ENCODE data around the gene ATG101.

The ATG101 gene

DNA sequence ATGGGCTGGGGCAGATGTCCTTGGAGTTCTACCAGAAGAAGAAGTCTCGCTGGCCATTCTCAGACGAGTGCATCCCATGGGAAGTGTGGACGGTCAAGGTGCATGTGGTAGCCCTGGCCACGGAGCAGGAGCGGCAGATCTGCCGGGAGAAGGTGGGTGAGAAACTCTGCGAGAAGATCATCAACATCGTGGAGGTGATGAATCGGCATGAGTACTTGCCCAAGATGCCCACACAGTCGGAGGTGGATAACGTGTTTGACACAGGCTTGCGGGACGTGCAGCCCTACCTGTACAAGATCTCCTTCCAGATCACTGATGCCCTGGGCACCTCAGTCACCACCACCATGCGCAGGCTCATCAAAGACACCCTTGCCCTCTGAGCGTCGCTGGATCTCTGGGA, 7.0 kb downstream of the ATG101 start:
- DNase-seq (ENCODE audit: low read depth) = no peak
- no peak overlapping the region for H3K4me3 ChIP-seq (replicated peaks; ENCODE audit: low read depth, low read length)
- TF ChIP-seq, protein P1, sequence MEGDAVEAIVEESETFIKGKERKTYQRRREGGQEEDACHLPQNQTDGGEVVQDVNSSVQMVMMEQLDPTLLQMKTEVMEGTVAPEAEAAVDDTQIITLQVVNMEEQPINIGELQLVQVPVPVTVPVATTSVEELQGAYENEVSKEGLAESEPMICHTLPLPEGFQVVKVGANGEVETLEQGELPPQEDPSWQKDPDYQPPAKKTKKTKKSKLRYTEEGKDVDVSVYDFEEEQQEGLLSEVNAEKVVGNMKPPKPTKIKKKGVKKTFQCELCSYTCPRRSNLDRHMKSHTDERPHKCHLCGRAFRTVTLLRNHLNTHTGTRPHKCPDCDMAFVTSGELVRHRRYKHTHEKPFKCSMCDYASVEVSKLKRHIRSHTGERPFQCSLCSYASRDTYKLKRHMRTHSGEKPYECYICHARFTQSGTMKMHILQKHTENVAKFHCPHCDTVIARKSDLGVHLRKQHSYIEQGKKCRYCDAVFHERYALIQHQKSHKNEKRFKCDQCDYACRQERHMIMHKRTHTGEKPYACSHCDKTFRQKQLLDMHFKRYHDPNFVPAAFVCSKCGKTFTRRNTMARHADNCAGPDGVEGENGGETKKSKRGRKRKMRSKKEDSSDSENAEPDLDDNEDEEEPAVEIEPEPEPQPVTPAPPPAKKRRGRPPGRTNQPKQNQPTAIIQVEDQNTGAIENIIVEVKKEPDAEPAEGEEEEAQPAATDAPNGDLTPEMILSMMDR (IDR thresholded peaks at IDR 0.05; ENCODE audit: low read length, missing control alignments) = no peak

DNA sequence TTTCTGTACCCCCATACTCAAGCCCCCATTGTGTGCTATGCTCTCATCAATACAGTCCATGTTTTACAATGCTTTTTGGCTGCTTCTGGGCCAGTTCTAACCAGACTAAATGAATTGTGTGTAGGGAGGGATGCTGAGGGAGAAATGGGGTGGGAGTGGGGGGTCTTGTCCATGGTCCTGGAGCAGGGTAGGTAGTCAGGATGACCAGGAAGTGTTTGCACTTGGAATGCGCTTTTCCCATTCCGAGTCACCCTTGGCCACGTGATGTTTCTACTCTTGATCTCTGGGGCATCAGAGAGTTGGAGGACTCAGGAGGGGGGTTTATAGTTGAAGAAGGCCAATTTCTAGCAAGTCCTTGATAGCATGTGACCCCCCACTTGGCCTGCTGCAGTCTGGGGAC, 8.5 kb downstream of the ATG101 start:
- TF ChIP-seq, protein P1 (IDR thresholded peaks at IDR 0.05; ENCODE audit: low read length, missing control alignments) = no peak
- DNase-seq (ENCODE audit: low read depth) = no peak
- H3K4me3 ChIP-seq (replicated peaks; ENCODE audit: low read depth, low read length) = no peak overlapping the region

DNA sequence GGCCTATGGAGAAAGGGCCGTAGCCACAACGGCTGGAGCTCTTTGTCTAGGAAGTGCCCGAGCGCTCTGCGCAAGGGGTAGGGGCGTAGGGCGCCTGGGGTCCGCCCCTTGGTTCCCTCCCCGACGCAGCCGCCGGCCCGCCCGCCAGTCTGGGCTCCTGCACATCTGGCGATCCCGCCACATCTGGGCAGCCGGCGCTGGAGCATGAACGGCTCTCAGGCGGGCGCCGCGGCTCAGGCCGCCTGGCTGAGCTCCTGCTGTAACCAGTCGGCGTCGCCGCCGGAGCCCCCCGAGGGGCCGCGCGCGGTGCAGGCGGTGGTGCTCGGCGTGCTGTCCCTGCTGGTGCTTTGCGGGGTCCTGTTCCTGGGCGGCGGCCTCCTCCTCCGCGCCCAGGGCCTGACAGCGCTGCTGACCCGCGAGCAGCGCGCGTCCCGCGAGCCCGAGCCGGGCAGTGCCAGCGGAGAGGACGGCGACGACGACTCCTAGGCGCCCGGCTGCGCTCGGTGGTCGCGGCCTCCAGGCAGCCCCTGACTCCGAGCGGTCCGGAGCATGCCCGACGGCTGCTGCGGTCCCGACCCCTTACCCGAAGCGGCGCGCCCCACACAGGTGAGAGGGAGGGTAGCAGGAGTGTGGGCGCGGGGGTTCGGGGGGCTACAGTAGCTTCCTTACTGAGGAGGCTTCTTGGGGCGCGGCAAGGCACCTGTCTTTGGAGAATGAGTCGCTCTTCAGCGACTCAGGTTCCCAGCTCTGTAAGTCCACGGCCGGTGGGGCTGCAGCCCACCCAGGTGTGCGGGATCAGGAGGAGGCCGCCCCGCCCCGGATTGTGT, 10.0 kb downstream of the ATG101 start, which contains the start of gene SMIM41:
Gene SMIM41 (plus strand): TSS at position 129 of the 827 bp plus-strand sequence. CDS start 76 bp downstream, at position 205.
- H3K4me3 ChIP-seq (replicated peaks; ENCODE audit: low read depth, low read length) = no peak within 1 kb of the TSS
- DNase-seq (ENCODE audit: low read depth) = no peak
- TF ChIP-seq, protein P1 (IDR thresholded peaks at IDR 0.05; ENCODE audit: low read length, missing control alignments) = no peak

DNA sequence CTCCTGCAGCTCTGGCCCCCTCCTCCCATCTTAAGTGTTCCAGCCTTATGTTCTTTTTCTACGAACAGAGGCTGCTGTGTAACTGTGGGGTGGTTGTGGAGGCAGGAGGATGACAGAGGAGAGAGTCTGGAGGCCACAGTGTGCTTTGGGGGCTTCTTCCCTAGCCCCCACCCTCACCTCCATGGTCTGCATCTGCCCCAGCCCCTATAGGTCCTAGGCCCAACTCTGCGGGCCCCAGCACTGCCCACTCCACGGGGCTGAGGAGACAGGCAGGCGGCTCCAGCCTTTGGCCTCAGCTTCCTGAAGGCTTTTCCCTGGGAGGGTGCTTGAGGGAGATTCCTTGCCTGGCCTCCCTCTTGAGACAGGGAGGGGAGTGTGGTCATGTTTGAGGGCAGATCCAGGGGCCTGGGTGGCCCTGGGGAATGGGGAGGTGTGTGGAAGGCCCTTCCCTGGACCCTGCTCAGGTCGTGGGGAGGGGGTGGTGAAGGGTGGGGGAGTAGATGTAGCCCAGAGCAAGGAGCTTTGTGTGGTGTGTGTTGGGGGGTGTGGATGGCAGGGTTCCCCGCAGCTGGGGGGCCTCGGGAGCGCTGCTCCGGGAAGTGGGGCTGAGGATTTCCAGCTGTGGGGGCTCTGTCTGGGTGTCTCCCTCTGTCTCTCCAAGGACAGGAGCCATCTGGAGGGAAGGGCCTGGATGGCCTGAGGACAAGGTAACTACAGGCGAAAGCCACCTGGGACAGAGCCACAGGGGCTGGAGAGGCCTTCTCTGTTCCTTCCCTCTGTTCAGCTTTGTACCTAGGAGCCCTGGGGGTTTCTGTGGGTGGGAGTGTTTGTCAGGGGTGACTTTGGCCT, 10.8 kb downstream of the ATG101 start:
- DNase-seq (ENCODE audit: low read depth) = no peak
- TF ChIP-seq, protein P1 (IDR thresholded peaks at IDR 0.05; ENCODE audit: low read length, missing control alignments) = no peak
- no peak overlapping the region for H3K4me3 ChIP-seq (replicated peaks; ENCODE audit: low read depth, low read length)

DNA sequence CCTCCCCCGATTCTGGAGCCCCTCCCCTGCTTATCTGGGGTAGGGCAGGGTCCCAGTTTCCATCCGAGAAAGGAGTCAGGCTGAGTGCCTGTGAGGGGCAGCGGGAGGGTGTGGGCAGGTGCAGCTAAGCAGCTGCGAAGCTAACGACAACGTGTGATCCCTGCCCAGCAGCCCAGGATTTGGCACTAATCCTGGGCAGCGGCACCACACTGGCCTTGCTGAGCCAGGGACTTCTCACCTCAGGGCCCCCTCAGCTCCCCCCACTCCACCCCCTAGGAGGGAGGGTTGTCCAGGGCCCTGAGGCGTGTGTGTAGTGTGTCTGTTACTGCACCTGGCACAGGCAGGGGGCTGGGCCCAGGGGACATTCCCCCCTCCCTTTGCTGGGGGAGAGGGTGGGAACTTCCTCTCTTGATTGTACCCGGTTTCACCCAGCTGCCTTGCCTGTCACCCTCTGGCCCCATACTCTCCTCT, 11.5 kb downstream of the ATG101 start:
- H3K4me3 ChIP-seq (replicated peaks; ENCODE audit: low read depth, low read length) = no peak overlapping the region
- TF ChIP-seq, protein P1 (IDR thresholded peaks at IDR 0.05; ENCODE audit: low read length, missing control alignments) = no peak

DNA sequence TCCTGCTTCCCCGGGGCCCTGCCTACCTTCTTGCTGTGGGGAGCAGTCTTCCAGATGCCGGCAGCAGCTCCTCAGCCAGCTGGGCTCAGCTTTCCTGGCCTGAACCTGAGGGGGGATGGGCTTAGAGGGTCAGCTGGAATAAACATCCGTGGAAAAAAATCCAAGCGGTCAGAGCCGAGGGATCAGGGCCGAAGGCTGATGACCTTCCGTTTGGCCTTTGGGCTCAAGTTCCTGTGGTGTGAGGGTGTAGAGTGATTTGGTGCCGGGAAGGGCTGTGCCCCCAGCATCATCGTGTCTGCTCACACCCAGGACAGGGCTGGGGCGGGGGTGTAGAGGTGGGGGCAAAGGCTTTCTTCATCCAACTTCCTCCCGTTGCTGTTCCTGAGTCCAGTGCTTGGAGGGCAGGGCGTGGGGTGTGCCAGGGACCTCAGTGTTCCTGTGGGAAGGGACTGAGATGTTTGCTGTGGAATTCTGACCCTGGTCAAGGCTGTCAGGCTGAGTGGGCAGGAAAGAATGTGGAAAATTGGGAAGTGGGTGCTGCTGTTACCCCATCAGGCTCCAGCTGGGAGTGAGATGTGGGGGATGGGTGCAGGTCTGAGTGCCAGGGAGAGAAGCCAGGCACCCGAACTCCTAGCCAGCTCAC, 12.4 kb downstream of the ATG101 start:
- peak; percentile 39 for DNase-seq (ENCODE audit: low read depth)
- no peak overlapping the region for H3K4me3 ChIP-seq (replicated peaks; ENCODE audit: low read depth, low read length)
- TF ChIP-seq, protein P1 (IDR thresholded peaks at IDR 0.05; ENCODE audit: low read length, missing control alignments) = no peak

More for the DNA sequence above, 11.5 kb downstream of the ATG101 start:
- no peak for DNase-seq (ENCODE audit: low read depth)

Data from fibroblast of pulmonary artery (primary cell).